ENCODE data around the gene AK8. TPM values are rescaled to one million over a fixed set of nuclear protein-coding genes. Genes with fewer than 3 reads are reported as not detected.

AK8 gene
- total RNA-seq, 1 experiment from 2014 or later, result not detected

DNA sequence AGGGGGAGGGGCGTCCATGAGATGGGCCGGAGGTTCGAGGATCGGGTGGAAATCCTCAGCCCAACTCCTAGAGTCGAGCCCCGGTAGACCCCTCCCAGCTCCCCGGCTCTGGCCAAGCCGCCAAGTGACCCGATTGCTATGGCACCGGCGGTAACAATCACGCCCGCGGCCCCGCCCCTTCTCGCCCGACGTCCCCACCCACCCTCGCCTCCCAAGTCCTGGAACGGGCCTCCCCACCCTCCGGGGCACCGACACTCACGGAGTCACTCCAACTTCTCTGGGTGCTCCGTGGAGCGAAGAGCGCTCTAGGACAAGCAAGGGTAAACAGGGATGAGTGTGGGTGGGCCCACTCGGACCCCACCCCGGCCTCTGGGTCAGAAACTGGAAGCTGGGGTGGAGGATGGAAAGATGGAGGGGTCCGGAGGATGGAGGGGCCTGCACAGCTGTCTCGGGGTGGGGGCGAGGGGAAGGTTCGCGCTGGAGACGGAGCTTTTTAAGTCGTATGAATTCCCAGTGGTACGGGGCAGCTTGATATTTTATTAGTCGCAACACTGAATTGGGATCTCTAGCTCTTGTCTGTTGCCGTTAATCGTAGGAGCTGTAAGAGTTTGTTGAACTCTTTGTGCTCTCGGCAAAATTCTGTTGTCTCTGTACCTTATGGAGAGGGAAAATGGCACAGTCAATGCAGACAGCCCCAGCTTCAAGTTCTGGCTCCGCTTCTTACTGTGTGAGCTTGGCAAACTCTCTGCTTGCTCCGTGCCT, 792 bp upstream of the AK8 start, which contains the start of gene SPACA9:
TSS of gene SPACA9 (plus strand) at position 204 of the 762 bp plus-strand sequence. CDS start 5,050 bp downstream, outside the sequence.
- CTCF ChIA-PET, result no interaction called here
- Histone ChIP-seq H3K27ac (ENCODE audit: low read depth, low read length, poor library complexity, severe bottlenecking) (peak within 1 kb of the TSS; percentile 69), H3K4me3 (ENCODE audit: low read depth, low read length, poor library complexity, severe bottlenecking) (peak within 1 kb of the TSS; percentile 80), H3K36me3 (ENCODE audit: insufficient read depth, low read length, poor library complexity, severe bottlenecking) (no peaks in the 10 kb centered on the region), H3K4me1 (ENCODE audit: insufficient read depth, low read length, poor library complexity, severe bottlenecking) (no peaks in the 10 kb centered on the region), H3K9me3 (ENCODE audit: low read depth, low read length, poor library complexity, severe bottlenecking) (no peaks in the 10 kb centered on the region), H3K27me3 (replicated peaks; ENCODE audit: insufficient read depth, low read depth, low read length, poor library complexity) (no peaks in the 10 kb centered on the region)
- POLR2A ChIA-PET (ENCODE audit: low non-redundant PET), result no interaction called here
- BruUV-seq (replicated peaks), result no TSS peak
- intact Hi-C loops (cut with micrococcal nuclease; ENCODE audit: unreplicated experiment), result no loop called here
- DNase-seq (ENCODE audit: low spot score), result peak; percentile 54
- no peak for TF ChIP-seq CTCF (conservative IDR thresholded peaks at IDR 0.05; ENCODE audit: low read depth, low read length)
- TF ChIP-seq EZH2 (IDR thresholded peaks at IDR 0.05; ENCODE audit: borderline replicate concordance, low read depth, low read length, poor library complexity, severe bottlenecking), result no peak

- ChIA-PET POLR2A (ENCODE audit: low non-redundant PET) (no interaction called here), CTCF (no interaction called here)
- Histone ChIP-seq H3K27me3 (replicated peaks; ENCODE audit: insufficient read depth, low read depth, low read length, poor library complexity) (no peaks in the 10 kb centered on the region), H3K36me3 (ENCODE audit: insufficient read depth, low read length, poor library complexity, severe bottlenecking) (no peaks in the 10 kb centered on the region), H3K4me1 (ENCODE audit: insufficient read depth, low read length, poor library complexity, severe bottlenecking) (no peaks in the 10 kb centered on the region), H3K9me3 (ENCODE audit: low read depth, low read length, poor library complexity, severe bottlenecking) (no peaks in the 10 kb centered on the region), H3K27ac (ENCODE audit: low read depth, low read length, poor library complexity, severe bottlenecking) (no peak overlapping the region), H3K4me3 (ENCODE audit: low read depth, low read length, poor library complexity, severe bottlenecking) (peak overlapping the region; percentile 80)
- BruUV-seq (replicated peaks), result no TSS peak
- no peak for TF ChIP-seq EZH2 (IDR thresholded peaks at IDR 0.05; ENCODE audit: borderline replicate concordance, low read depth, low read length, poor library complexity, severe bottlenecking)
- no peak for TF ChIP-seq CTCF (conservative IDR thresholded peaks at IDR 0.05; ENCODE audit: low read depth, low read length)
- intact Hi-C loops (cut with micrococcal nuclease; ENCODE audit: unreplicated experiment), result no loop called here
- DNase-seq (ENCODE audit: low spot score), result no peak
Observed at GRCh38 chr9:132877458-132877823, 643 bp downstream of the AK8 start.

DNA sequence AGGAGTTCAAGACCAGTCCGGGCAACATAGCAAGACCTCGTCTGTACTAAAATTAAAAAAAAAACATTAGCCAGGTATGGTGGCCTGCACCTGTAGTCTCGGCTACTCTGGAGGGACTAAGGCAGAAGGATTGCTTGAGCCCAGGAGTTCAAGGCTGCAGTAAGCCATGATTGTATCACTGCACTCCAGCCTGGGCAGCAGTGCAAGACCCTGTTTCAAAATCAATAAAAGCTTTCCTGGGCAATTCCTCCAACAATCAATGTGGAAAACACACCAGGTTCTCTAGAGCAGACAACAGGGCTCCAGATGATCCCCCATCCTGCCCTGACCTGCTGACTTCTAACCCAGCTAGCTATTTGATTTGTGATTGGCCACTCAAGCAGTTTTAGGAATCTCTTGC, 1.2 kb downstream of the AK8 start:
- no peaks in the 10 kb centered on the region for H3K4me1 ChIP-seq (ENCODE audit: insufficient read depth, low read length, poor library complexity, severe bottlenecking)
- DNase-seq (ENCODE audit: low spot score), result no peak
- ChIA-PET CTCF (no interaction called here), POLR2A (ENCODE audit: low non-redundant PET) (no interaction called here)
- intact Hi-C loops (cut with micrococcal nuclease; ENCODE audit: unreplicated experiment), result no loop called here
- no TSS peak for BruUV-seq (replicated peaks)
- H3K27ac ChIP-seq (ENCODE audit: low read depth, low read length, poor library complexity, severe bottlenecking), result no peak overlapping the region
- TF ChIP-seq EZH2 (IDR thresholded peaks at IDR 0.05; ENCODE audit: borderline replicate concordance, low read depth, low read length, poor library complexity, severe bottlenecking) (no peak), CTCF (conservative IDR thresholded peaks at IDR 0.05; ENCODE audit: low read depth, low read length) (no peak)
- no peak overlapping the region for H3K4me3 ChIP-seq (ENCODE audit: low read depth, low read length, poor library complexity, severe bottlenecking)
- H3K27me3 ChIP-seq (replicated peaks; ENCODE audit: insufficient read depth, low read depth, low read length, poor library complexity), result no peaks in the 10 kb centered on the region
- H3K36me3 ChIP-seq (ENCODE audit: insufficient read depth, low read length, poor library complexity, severe bottlenecking), result no peaks in the 10 kb centered on the region
- no peaks in the 10 kb centered on the region for H3K9me3 ChIP-seq (ENCODE audit: low read depth, low read length, poor library complexity, severe bottlenecking)
